Measurements from ENCODE around the gene TMEM131. TPM values are rescaled to one million over a fixed set of nuclear protein-coding genes. Genes with fewer than 3 reads are reported as not detected.

The TMEM131 gene
- total and polyA plus RNA-seq, 7 donors: 4.8 to 37.5 (median 24.3) TPM

- H3K36me3 ChIP-seq: no peaks in the 10 kb centered on the region
- DNase-seq: no peak
- no peaks in the 10 kb centered on the region for H3K27me3 ChIP-seq
- TF ChIP-seq POLR2AphosphoS5 (IDR thresholded peaks at IDR 0.05) (no peak), EP300 (IDR thresholded peaks at IDR 0.05) (no peak), CTCF (IDR thresholded peaks at IDR 0.05) (no peak), POLR2A (IDR thresholded peaks at IDR 0.05) (no peak)
- no peaks in the 10 kb centered on the region for H3K9me3 ChIP-seq
- H3K4me1 ChIP-seq: peaks cover 0 to 30% (median 14%) of the 10 kb centered on the region in 4 donors
- intact Hi-C loops (cut with DNase I): no loop called here
- no peak overlapping the region for H3K27ac ChIP-seq
- 87 to 88% methylated on average over 3 of the region's 3 CpGs for WGBS, 2 donors
- no peak overlapping the region for H3K4me3 ChIP-seq
Measured at GRCh38 chr2:97950329-97951154, 45.2 kb downstream of the TMEM131 start.

GRCh38 chr2:97948926-97949325 is 46.8 kb downstream of the TMEM131 start:
- TF ChIP-seq CTCF (IDR thresholded peaks at IDR 0.05): no peak
- TF ChIP-seq EP300 (IDR thresholded peaks at IDR 0.05): no peak
- TF ChIP-seq POLR2A (IDR thresholded peaks at IDR 0.05): no peak
- no peak for TF ChIP-seq POLR2AphosphoS5 (IDR thresholded peaks at IDR 0.05)
- Histone ChIP-seq H3K4me3 (no peak overlapping the region), H3K27ac (no peak overlapping the region), H3K36me3 (no peaks in the 10 kb centered on the region), H3K9me3 (no peaks in the 10 kb centered on the region), H3K4me1 (peaks cover 0 to 36% (median 17%) of the 10 kb centered on the region in 4 donors), H3K27me3 (no peaks in the 10 kb centered on the region)
- 71 to 75% methylated on average over 4 of the region's 4 CpGs for WGBS, 2 donors
- no peak for DNase-seq
- intact Hi-C loops (cut with DNase I): no loop called here

- Histone ChIP-seq H3K9me3 (no peaks in the 10 kb centered on the region), H3K27me3 (no peaks in the 10 kb centered on the region), H3K36me3 (no peaks in the 10 kb centered on the region), H3K27ac (no peak overlapping the region), H3K4me3 (no peak overlapping the region), H3K4me1 (peaks cover 0 to 31% (median 14%) of the 10 kb centered on the region in 4 donors)
- intact Hi-C loops (cut with DNase I): no loop called here
- WGBS, 2 donors: 48 to 49% methylated on average over 1 of the region's 1 CpG
- no peak for DNase-seq
- TF ChIP-seq POLR2AphosphoS5 (IDR thresholded peaks at IDR 0.05) (no peak), EP300 (IDR thresholded peaks at IDR 0.05) (no peak), CTCF (IDR thresholded peaks at IDR 0.05) (no peak), POLR2A (IDR thresholded peaks at IDR 0.05) (no peak)
Measured at GRCh38 chr2:97945791-97946190, 50.0 kb downstream of the TMEM131 start.

- no peak for TF ChIP-seq POLR2A (IDR thresholded peaks at IDR 0.05)
- no peak for TF ChIP-seq EP300 (IDR thresholded peaks at IDR 0.05)
- no peak for TF ChIP-seq CTCF (IDR thresholded peaks at IDR 0.05)
- TF ChIP-seq POLR2AphosphoS5 (IDR thresholded peaks at IDR 0.05): no peak
- DNase-seq: no peak
- Histone ChIP-seq H3K36me3 (no peaks in the 10 kb centered on the region), H3K9me3 (peaks cover 0 to 4% (median 0%) of the 10 kb centered on the region in 4 donors), H3K4me1 (peaks cover 0 to 42% (median 28%) of the 10 kb centered on the region in 4 donors), H3K27ac (no peak overlapping the region), H3K4me3 (no peak overlapping the region), H3K27me3 (no peaks in the 10 kb centered on the region)
- WGBS, 2 donors: 57 to 94% methylated on average over 2 of the region's 2 CpGs
- intact Hi-C loops (cut with DNase I): loop anchor here (10.0 kb wide), 1 partner anchor 58 kb away; the partner anchor contains the start of gene TMEM131
Measured at GRCh38 chr2:97936881-97937280, 58.9 kb downstream of the TMEM131 start.

Measured in sigmoid colon (tissue), 7 donors.